BJ (cell line): ENCODE measurements around the gene GSTM2. TPM values are rescaled to one million over a fixed set of nuclear protein-coding genes. Genes with fewer than 3 reads are reported as not detected.

ENCODE experiments used
- CTCF ChIA-PET: fragments of 350-600 bp; formaldehyde crosslinking; extraction: SDS; loops from one replicate; lab custom pipeline; 2021; ENCODE audit warnings: antibody characterized with exemption, inconsistent platforms; lab: Yijun Ruan, JAX
- POLR2A ChIA-PET: fragments of 300-600 bp; sonication (Branson Sonifier 250); formaldehyde crosslinking; extraction: SDS; loops from one replicate; lab custom pipeline; 2021; ENCODE audit warnings: antibody characterized with exemption; lab: Charles Lee
- DNase-seq: peaks from one replicate; pipeline ENCODE4 v3.0.0-alpha.2; 2011; ENCODE audit warnings: low read depth
- H3K27me3 ChIP-seq: 2 replicates; pipeline ENCODE4 v1.6.0; 2011; ENCODE audit warnings: low read length; ENCODE audit not compliant: control insufficient read depth, insufficient read depth
- H3K36me3 ChIP-seq: 2 replicates; pipeline ENCODE4 v1.5.1; 2011; ENCODE audit warnings: low read length; ENCODE audit not compliant: control insufficient read depth, insufficient read depth
- H3K4me3 ChIP-seq: 2 replicates; pipeline ENCODE4 v1.5.1; 2011; ENCODE audit warnings: low read depth, mild to moderate bottlenecking, control low read depth, low read length
- CTCF ChIP-seq: IDR thresholded peaks from 2 replicates; pipeline ENCODE4 v1.5.1; 2011; ENCODE audit warnings: low read depth, mild to moderate bottlenecking, control low read depth, inconsistent platforms, low read length, moderate library complexity; ENCODE audit not compliant: insufficient read depth
- polyA plus RNA-seq: library from polyadenylated mRNA; depleted of rRNA; stranded (reverse); fragments of >200 nt; gene quantifications from 2 replicates; pipeline ENCODE4 v1.2.3, GENCODE V29; 2011; rRNA removed

GSTM2 gene
- polyA plus RNA-seq, 1 experiment, result 62.3 TPM

GRCh38 chr1:109722908-109723691 is 55.2 kb downstream of the GSTM2 start:
- no peak overlapping the region for H3K4me3 ChIP-seq
- no peaks in the 10 kb centered on the region for H3K36me3 ChIP-seq
- ChIA-PET CTCF (interaction anchor here (1.0 kb wide), 1 partner anchor 177 kb away, joined by 4 read pairs; no protein-coding TSS in a partner anchor), POLR2A (interaction anchor here (0.7 kb wide), 1 partner anchor 83 kb away, joined by 6 read pairs; no protein-coding TSS in a partner anchor)
- no peak for TF ChIP-seq CTCF
- DNase-seq, result no peak
- peaks cover 2% of the 10 kb centered on the region for H3K27me3 ChIP-seq

Other genes starting within 250 kb of the GSTM2 start
- gene PSMA5, start 241.6 kb upstream of the GSTM2 start, polyA plus RNA-seq, result 151 and 226 TPM in 2 replicates
- 58.8 and 73.1 TPM in 2 replicates for gene SYPL2, start 201.5 kb upstream of the GSTM2 start, polyA plus RNA-seq
- 5.7 and 8.7 TPM in 2 replicates for gene ATXN7L2, start 184.2 kb upstream of the GSTM2 start, polyA plus RNA-seq
- 8.2 and 10.8 TPM in 2 replicates for gene CYB561D1, start 174.0 kb upstream of the GSTM2 start, polyA plus RNA-seq
- gene AMIGO1, start 158.3 kb upstream of the GSTM2 start, polyA plus RNA-seq, result 2.9 and 3.4 TPM in 2 replicates
- gene GPR61, start 128.2 kb upstream of the GSTM2 start, polyA plus RNA-seq, result not detected in 2 replicates
- 4.7 and 9.6 TPM in 2 replicates for gene GNAI3, start 119.4 kb upstream of the GSTM2 start, polyA plus RNA-seq
- 0.09 and 0.15 TPM in 2 replicates for gene GNAT2, start 48.4 kb upstream of the GSTM2 start, polyA plus RNA-seq
- gene AMPD2, start 48.2 kb upstream of the GSTM2 start, polyA plus RNA-seq, result 43.1 and 86.9 TPM in 2 replicates
- gene GSTM4, start 12.0 kb upstream of the GSTM2 start, polyA plus RNA-seq, result 28.4 and 28.5 TPM in 2 replicates
- 0.47 and 1.0 TPM in 2 replicates for gene GSTM1, start 19.8 kb downstream of the GSTM2 start, polyA plus RNA-seq
- 1.5 and 2.2 TPM in 2 replicates for gene GSTM5, start 44.2 kb downstream of the GSTM2 start, polyA plus RNA-seq
- gene GSTM3, start 73.0 kb downstream of the GSTM2 start, polyA plus RNA-seq, result 113 and 172 TPM in 2 replicates
- gene EPS8L3, start 95.9 kb downstream of the GSTM2 start, polyA plus RNA-seq, result not detected in 2 replicates
- gene CSF1, start 242.8 kb downstream of the GSTM2 start, polyA plus RNA-seq, result 40.4 and 48.4 TPM in 2 replicates